ENCODE measurements around the gene PCYT1A. TPM values are rescaled to one million over a fixed set of nuclear protein-coding genes. Genes with fewer than 3 reads are reported as not detected.

The PCYT1A gene
- total and polyA plus RNA-seq, 2 of the 13 experiments (the other 11 are each of a cell fraction or from before 2014, with no cell fraction given), result 26.4 to 45.3 TPM

GRCh38 chr3:196192036-196192523 is 95.4 kb downstream of the PCYT1A start (continued):
- no peak for TF ChIP-seq ZNF800 (CRISPR knock-in tag; IDR thresholded peaks at IDR 0.05)
- TF ChIP-seq ZSCAN29 (CRISPR knock-in tag; conservative IDR thresholded peaks at IDR 0.05), result no peak
- TF ChIP-seq ZBTB44 (CRISPR knock-in tag; IDR thresholded peaks at IDR 0.05), result no peak
- TF ChIP-seq ZNF713 (CRISPR knock-in tag; IDR thresholded peaks at IDR 0.05), result no peak
- TF ChIP-seq SMAD1 (CRISPR knock-in tag; IDR thresholded peaks at IDR 0.05; ENCODE audit: borderline replicate concordance, low read depth), result no peak
- peak; percentile 31; the same call in 1 of the 2 replicates for TF ChIP-seq UBTF (CRISPR knock-in tag; IDR thresholded peaks at IDR 0.05)
- TF ChIP-seq, protein P1, sequence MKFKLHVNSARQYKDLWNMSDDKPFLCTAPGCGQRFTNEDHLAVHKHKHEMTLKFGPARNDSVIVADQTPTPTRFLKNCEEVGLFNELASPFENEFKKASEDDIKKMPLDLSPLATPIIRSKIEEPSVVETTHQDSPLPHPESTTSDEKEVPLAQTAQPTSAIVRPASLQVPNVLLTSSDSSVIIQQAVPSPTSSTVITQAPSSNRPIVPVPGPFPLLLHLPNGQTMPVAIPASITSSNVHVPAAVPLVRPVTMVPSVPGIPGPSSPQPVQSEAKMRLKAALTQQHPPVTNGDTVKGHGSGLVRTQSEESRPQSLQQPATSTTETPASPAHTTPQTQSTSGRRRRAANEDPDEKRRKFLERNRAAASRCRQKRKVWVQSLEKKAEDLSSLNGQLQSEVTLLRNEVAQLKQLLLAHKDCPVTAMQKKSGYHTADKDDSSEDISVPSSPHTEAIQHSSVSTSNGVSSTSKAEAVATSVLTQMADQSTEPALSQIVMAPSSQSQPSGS (CRISPR knock-in tag; IDR thresholded peaks at IDR 0.05), result no peak
- no peak for TF ChIP-seq ZSCAN31 (CRISPR knock-in tag; IDR thresholded peaks at IDR 0.05; ENCODE audit: low read depth)
- no peak for TF ChIP-seq ZNF333 (CRISPR knock-in tag; IDR thresholded peaks at IDR 0.05; ENCODE audit: borderline replicate concordance)
- TF ChIP-seq TAF1 (CRISPR knock-in tag; IDR thresholded peaks at IDR 0.05), result no peak
- no peak for TF ChIP-seq AGO2 (optimal IDR thresholded peaks at IDR 0.05; ENCODE audit: low read depth, low read length)
- TF ChIP-seq ZSCAN21 (CRISPR knock-in tag; IDR thresholded peaks at IDR 0.05; ENCODE audit: borderline replicate concordance), result no peak
- TF ChIP-seq, protein P2, sequence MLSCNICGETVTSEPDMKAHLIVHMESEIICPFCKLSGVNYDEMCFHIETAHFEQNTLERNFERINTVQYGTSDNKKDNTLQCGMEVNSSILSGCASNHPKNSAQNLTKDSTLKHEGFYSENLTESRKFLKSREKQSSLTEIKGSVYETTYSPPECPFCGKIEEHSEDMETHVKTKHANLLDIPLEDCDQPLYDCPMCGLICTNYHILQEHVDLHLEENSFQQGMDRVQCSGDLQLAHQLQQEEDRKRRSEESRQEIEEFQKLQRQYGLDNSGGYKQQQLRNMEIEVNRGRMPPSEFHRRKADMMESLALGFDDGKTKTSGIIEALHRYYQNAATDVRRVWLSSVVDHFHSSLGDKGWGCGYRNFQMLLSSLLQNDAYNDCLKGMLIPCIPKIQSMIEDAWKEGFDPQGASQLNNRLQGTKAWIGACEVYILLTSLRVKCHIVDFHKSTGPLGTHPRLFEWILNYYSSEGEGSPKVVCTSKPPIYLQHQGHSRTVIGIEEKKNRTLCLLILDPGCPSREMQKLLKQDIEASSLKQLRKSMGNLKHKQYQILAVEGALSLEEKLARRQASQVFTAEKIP (CRISPR knock-in tag; IDR thresholded peaks at IDR 0.05; ENCODE audit: borderline replicate concordance), result no peak
- TF ChIP-seq ZNF709 (CRISPR knock-in tag; IDR thresholded peaks at IDR 0.05), result no peak
- no peak for TF ChIP-seq HNF4A (CRISPR knock-in tag; IDR thresholded peaks at IDR 0.05)
- no peak for TF ChIP-seq RBM39 (IDR thresholded peaks at IDR 0.05; ENCODE audit: low read depth, low read length, poor library complexity, severe bottlenecking)
- no peak for TF ChIP-seq ZBTB8A (CRISPR knock-in tag; IDR thresholded peaks at IDR 0.05; ENCODE audit: borderline replicate concordance, low read depth)
- no peak for TF ChIP-seq POGK (CRISPR knock-in tag; conservative IDR thresholded peaks at IDR 0.05)
